Fibroblast of upper back skin (primary cell): ENCODE measurements around the gene ZNF213.
"Not testable (repeated sequence)": the region's sequence is repeated elsewhere in the genome, so short reads cannot be mapped to it uniquely, and the experiment has no call there.

ENCODE experiments used
- DNase-seq: peaks from one replicate; pipeline ENCODE4 v3.0.0-alpha.2; 2013

The ZNF213 gene

DNA sequence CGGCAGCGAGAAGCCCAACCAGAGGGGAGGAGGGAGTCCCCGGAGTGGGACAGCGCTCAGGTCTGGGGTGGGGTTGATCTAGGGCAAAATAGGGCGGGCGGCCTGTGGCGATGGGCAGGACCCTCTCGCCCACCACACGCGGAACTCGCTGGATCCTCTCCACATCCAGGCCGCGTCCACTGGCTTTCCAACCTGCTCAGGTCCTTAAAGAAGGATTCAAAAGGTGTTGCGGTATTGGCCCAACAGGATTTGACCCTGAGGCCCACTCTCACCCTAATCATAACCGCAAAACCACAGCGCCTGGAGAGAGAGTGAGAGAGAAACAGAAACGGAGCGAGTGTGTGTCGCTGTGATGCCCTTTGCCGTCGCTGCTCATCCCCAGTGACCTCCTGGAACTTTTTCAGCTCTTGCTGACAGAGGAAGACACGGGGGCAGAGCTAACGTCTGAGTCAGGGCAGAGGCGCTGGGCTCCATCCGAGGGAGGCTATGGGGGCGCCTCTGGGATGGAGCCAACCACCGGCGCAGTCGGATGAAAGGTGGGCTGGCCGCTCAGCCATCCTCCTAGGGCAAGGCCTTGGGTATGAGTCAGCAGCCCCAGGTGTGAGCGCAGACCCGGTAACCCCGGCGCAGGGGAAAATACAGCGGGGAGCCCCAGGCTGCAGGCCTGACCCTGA lies 36.5 kb downstream of the ZNF213 start:
- no peak for DNase-seq

GRCh38 chr16:3171855-3172593 lies 37.2 kb downstream of the ZNF213 start:
- DNase-seq, result peak; percentile 53

DNA sequence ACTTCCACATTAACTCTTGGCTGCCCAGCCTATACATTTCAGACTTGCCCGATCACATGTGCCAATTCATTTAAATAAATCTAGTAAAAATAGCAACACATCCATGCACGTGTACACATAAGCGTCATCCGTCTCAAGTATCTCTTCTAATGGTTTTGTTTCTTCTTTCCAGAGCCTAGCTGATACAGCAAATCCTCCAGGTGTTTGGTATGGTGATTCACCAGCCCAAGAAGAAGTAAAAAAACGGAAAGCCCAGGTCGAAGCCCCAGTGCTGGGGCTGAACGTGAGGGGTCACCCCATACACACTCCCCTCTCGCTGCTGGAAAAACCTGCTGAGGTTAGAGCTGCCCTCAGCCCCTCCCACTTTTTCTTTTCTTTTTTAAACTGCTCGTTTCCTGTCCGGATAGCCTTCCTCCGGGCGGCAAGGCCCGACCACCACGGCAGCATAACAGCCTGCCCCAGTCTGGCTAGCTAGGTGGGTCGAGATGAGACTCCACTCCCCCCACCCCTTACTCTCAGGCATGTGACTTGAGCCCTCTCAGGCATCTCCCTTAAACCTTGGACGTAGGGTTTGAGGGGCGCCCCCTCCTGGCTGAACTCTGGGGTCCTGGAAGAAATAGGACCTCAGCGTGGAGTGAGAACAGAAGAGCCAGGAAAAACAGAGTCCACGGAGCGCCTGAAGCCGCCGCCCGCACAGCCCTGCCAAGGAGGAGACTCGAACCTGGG lies 39.2 kb downstream of the ZNF213 start:
- no peak for DNase-seq

DNA sequence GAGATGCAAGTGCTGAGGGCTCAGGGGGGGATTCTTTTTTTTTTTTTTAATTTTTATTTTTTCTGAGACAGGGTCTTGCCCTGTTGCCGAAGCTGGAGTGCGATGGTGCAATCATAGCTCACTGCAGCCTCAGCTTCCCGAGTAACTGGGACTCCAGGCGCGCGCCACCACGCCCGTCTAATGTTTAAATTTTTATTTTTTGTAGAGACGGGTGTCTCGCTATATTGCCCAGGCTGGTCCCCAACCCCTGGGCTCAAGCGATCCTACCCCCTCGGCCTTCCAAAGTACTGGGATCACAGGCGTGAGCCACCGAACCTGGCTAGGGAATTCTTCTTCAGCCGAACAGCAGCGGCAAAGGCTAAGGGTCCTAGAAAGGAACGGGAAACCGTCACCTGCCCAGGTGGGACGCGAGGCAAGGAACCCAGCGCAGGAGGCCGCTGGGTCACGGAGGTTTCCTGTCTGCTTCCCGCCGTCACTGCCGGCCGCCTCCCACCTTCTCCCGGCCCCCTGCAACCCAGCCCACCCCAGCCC lies 39.9 kb downstream of the ZNF213 start:
- no peak for DNase-seq

- no peak for DNase-seq
Observed at GRCh38 chr16:3175157-3176093, 40.6 kb downstream of the ZNF213 start.

DNA sequence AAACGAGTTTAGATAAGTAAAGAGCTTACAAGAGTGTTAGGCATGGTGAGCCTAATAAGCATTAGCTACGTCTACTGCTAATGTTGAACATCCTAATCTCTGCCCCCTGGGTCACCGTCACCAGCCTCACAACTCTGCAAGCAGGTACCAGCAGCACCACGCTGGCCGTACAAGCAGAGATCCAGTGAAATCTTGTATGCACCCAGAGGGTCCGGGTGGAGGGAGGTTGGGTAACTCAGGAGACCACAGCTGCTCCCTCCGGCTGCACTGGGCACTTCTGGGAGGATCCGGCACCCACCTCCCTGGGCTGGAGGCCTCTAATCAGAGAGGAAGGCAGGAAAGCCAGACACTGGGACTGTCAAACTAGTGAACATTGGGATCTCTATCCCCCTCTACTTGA lies 44.8 kb downstream of the ZNF213 start:
- DNase-seq, result no peak

DNA sequence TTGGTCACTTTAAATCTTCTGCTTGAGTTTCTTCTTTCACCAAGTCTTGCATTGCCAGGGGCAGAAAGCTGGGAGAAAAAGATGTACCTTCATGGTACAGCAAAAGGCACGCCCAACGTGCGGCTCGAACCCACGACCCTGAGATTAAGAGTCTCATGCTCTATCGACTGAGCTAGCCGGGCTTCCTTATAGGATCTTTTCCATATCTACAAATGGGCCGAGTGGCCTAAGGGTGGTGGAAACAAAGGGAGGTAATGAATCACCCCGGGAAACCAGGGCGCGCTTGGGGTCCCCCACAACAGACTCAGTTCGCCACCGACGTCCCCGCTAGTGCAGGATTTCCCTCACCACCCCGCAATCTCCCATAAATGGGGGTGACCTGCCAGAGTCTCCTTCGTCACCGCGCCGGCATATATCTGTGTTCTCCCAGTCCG lies 45.6 kb downstream of the ZNF213 start:
- no peak for DNase-seq

DNA sequence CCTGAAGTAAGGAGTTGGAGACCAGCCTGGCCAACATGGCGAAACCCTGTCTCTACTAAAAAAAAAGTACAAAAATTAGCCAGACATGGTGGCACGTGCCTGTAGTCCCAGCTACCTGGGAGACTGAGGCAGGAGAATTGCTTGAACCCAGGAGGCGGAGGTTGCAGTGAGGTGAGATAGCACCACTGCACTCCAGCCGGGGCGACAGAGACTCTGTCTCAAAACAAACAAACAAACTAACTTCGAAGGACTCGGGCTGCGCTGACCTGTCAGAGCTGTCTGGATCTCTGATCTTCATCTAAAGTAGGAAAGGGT lies 47.4 kb downstream of the ZNF213 start:
- not testable (repeated sequence) for DNase-seq

- DNase-seq, result peak; percentile 66
Observed at GRCh38 chr16:3182608-3183444, 48.0 kb downstream of the ZNF213 start.

DNA sequence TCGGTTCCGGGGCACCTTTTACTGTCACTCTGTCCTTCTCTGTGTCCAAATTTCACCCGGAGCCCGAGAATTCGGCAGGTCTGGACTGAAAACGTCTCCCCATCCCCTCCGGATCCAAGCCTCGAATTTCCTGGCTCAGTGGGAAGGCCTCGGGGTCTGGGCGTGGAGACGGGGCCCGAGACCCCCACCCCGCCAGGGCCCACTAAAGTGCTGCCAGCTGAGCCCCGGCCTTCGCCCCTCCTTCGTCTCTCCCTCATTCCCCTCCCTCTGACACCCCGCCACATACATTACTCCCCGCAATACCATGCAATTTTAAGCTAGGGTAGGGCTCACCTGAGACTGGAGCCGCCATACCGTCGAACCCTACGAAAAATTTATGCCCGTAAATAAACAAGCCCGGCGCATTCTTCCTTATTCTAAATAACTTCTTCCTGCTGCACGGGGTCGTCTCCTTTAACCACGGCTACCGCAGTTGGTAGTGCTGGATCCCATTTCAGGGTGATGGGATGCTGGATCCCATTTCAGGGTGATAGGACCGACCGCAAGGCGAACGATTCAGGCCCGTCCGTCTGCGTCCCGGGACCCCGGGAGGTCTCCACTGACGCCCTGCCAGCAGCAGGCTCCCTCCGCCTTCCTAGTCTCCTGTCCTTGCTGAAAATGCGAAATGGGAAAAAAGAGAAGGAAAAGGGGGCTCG lies 48.8 kb downstream of the ZNF213 start:
- no peak for DNase-seq

DNA sequence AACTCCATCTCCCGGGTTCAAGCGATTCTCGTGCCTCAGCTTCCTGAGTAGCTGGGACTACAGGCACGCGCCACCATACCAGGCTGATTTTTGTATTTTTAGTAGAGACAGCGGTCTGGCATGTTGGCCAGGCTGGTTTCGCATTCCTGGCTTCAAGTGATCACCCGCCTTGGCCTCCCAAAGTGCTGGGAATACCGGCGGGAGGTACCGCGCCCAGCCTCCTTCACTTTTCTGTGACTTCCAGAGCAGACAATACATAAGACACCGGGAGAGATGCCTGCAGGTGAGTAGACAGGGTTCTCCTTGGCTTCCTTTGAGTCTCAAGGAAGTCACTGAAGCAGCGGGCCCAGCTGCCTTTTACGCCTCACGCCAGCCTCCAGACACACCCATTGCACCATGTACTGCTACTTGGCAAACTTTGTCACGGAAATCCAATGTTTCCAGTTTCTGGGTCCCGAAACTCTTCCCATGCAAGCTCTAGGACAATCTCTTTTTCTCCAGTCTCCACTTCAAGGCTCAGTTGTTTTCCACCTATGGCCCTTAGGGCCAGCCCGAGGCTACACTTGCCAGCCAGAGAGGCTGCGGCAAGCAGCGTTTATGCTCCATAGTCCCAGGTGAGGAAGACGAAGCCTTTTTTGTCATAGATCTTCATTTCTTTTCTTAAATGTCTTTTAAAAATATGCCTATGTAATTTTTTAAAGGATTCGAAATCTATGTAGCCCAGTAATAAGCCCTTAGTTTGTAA lies 52.3 kb downstream of the ZNF213 start:
- no peak for DNase-seq

DNA sequence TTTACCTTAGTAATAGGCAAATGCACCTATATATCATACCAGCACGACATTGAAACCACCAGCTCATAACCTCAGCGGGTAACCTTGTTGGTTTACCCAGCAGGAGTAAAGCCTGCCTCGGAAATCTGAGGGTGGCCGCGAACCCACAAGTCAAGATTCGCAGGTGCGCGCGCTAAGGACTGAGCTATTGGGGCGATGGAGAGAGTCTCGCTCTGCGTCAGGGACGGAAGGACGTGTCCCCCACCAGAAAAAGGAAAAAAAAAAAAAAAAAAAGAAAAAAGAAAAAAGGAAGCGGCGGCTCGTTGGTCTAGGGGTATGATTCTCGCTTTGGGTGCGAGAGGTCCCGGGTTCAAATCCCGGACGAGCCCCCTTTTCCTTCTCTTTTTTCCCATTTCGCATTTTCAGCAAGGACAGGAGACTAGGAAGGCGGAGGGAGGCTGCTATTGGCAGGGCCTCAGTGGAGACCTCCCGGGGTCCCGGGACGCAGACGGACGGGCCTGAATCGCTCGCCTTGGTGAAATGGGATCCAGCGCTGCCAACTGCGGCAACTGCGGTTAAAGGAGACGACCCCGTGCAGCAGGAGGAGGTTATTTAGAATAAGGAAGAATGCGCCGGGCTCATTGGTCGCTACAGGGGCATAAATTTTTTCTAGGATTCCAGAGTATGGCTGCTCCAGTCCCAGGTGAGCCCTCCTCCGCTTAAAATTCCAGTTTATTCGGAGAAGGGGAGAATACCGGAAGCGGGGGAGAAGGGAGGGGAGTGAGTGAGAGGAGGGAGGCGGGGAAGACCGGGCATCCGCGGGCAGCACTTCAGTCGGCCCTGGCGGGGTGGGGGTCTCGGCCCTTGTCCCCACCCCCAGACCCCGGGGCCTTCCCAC lies 53.2 kb downstream of the ZNF213 start, which contains the start of gene OR1F1:
Gene OR1F1, plus strand, starts transcription at position 407 of the 877 bp plus-strand sequence.
- DNase-seq, result peak; percentile 76

DNA sequence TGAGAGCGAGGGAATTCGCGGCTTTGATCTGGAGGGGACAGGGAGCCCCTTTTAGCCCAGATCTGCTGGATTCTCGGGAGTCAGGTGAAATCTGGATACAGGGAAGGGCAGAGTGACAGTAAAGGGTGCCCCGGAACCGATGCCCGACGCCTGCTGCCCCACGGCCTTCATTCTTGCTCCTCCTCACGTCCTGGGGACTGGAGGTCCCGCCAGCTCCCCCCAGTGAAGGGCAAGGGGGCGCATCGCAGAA lies 53.8 kb downstream of the ZNF213 start:
- DNase-seq, result no peak

- peak; percentile 69 for DNase-seq
Observed at GRCh38 chr16:3188925-3189825, 54.3 kb downstream of the ZNF213 start.

DNA sequence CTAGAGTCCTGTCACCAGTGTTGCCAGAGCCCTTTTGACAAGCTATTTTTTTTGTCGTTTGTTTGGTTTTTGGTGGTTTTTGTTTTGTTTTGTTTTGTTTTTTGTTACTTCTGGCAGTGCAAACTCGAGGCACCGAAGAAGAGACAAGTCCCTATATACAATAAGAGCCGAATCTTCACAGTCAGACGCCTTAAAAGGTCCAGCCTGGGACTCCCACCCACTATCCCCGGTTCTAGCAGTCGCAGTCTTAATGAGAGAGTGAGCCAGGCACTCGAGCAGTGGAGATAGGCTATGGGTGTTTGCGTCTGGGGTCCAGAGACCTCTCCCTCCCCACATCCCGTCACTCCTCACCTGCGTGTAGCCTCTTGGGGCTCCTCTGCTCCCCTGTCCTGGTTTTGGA lies 55.0 kb downstream of the ZNF213 start:
- DNase-seq, result no peak

DNA sequence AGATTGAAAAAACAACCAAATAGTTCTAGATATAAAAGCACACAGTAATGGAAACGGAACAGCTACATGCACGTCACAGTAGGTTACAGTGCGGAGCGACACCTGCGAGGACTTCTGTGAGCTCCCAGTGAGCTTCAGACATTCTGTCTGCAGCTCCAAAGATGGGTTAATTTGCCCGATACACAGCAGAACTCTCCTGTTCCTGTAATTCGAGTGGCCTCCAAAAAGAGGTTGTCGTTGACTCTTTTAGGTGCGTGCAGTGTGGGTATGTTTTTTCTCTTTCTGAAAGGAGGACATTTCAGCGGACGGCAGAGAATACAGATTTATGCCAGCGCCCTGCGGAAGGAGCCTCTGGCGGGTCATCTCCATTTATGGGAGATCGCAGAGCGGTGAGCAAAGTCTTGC lies 56.1 kb downstream of the ZNF213 start:
- DNase-seq, result no peak
